Activated naive CD4-positive, alpha-beta T cell treated with anti-CD3 and anti-CD28 coated beads, Interleukin-2, amount 10 ng/mL, durations not matched to agents 5 hours and 36 hours (primary cell): ENCODE results near the gene SYNJ1. TPM values are rescaled to one million over a fixed set of nuclear protein-coding genes. Genes with fewer than 3 reads are reported as not detected.

Experiments used
- total RNA-seq, 2 experiments: library from RNA; stranded (reverse); gene quantifications; one replicate each; pipeline ENCODE4 v1.2.3, GENCODE V29; 2021

Gene SYNJ1, protein sequence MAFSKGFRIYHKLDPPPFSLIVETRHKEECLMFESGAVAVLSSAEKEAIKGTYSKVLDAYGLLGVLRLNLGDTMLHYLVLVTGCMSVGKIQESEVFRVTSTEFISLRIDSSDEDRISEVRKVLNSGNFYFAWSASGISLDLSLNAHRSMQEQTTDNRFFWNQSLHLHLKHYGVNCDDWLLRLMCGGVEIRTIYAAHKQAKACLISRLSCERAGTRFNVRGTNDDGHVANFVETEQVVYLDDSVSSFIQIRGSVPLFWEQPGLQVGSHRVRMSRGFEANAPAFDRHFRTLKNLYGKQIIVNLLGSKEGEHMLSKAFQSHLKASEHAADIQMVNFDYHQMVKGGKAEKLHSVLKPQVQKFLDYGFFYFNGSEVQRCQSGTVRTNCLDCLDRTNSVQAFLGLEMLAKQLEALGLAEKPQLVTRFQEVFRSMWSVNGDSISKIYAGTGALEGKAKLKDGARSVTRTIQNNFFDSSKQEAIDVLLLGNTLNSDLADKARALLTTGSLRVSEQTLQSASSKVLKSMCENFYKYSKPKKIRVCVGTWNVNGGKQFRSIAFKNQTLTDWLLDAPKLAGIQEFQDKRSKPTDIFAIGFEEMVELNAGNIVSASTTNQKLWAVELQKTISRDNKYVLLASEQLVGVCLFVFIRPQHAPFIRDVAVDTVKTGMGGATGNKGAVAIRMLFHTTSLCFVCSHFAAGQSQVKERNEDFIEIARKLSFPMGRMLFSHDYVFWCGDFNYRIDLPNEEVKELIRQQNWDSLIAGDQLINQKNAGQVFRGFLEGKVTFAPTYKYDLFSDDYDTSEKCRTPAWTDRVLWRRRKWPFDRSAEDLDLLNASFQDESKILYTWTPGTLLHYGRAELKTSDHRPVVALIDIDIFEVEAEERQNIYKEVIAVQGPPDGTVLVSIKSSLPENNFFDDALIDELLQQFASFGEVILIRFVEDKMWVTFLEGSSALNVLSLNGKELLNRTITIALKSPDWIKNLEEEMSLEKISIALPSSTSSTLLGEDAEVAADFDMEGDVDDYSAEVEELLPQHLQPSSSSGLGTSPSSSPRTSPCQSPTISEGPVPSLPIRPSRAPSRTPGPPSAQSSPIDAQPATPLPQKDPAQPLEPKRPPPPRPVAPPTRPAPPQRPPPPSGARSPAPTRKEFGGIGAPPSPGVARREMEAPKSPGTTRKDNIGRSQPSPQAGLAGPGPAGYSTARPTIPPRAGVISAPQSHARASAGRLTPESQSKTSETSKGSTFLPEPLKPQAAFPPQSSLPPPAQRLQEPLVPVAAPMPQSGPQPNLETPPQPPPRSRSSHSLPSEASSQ (N-terminal part only)
- 10 to 100 TPM; 16.2 to 17.6 TPM for total RNA-seq

DNA sequence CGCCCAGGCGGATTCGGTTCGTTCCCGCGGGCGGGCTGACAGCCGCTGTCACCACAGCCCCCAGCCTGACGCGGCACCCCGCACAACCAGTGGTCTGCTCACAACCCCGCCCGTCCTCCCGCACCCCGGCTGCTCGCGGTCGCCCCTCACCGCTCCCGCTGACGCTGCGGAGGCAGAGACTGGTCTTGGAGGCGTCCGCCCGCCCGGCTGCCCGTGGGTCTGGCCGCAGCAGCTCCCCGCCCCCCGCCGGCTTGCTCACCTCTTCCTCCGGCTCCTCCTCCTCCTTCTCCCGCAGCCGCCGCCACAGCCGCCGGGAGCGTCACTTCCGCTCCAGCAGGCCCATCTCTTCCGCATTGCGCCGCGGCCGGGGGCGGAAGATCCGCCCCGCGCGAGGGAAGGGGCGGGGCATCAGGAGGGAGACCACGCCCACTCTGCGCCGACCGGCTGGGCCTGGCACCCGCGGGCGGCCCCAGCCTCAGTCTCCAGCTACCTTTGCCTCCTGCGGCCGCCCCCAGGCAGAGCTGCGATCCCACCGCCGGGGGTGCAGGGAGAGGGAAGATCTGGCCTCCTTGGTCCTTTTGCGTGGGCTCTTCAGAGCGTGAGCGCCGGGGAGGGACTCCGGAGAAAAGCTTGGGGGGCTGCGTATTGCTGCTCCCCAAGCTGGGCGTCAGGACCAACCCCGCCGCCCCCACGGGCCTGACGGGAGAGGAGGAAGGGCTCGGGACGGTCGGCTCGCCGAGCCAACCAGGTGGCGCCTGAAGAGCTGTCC, at the start of gene SYNJ1:
SYNJ1 (minus strand) TSS at position 327 of the 769 bp plus-strand sequence. CDS start 1,118 bp downstream, outside the sequence.

DNA sequence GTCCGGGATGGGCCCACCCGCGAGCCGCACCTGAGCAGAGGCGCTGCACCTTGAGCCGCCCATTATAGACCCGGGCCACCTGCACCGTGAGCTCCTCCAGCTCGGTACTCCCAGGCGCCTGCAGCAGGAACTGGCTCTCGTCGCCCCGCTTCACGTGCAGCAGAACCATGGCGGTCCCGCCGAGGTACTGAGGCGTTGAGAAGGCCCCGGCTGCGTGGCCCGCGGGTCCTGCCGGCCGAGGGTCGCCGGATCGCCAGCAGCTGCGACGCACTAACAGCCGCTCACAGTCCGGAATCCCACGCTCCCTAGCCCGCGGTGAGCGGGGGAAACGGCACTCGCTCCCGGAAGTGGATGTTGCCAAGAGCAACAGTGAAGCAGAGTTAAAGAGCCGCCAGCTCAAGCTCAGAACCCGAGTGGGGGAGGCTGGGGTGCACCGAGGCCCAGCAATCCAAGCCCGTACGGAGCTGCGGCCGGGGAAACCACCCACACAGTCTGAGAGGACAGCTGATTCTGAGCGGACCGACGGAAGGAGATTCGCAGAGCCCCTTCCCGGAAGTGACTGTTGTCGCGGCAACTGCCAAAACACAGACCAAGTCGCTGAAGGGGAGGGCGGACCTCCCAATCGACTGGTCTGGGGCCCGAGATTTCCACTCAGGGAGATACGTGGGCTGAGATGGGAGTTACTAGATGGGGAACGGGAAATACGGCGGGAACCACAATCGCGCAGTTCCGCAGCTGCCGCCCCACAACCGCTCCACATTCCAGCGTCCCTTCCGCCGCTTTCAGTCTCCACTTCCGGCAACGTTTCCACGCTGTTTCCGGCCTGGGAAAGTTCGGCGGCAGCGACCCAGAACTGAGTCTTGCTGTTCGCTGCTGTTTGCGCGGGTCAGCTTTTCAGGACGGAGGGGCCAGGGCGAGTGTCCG, 115.5 kb downstream of the SYNJ1 start, which contains the start of gene CFAP298:
CFAP298 (minus strand) TSS at position 303 of the 924 bp plus-strand sequence; CDS start at position 169, 134 bp downstream.

DNA sequence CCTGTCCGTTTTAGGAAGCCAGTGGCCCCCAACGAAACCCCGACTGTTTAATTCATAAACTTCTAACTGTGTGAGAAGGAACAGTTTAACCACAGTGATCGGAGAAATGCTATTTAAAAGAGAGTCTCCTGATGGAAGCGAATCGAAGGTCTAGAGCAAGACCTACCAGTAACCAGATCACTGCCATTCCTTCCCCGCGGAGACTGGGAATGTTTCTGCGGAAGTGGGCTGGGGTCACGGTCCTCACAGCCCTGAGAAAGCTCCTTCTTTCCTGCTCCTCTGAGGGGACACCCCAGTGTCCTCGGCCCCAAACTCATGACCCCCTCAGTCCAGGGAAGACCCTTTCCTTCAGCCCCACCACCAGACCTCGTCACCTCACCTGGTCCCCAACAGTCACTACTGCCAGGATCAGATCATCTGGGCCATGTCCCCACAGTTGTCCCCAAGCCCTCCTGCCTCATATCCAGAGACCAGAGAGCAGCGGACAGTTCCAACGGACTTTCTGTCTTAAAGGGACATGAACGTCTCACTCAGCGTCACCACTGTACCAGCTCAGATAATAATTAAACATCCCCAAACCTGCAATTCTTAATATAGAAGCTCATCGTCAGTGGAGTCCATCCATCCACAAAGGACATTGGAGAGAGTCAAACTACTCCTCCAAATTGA, 142.6 kb downstream of the SYNJ1 start, which contains the start of gene TCP10L:
TCP10L (minus strand) TSS at position 482 of the 669 bp plus-strand sequence. CDS start 1,219 bp downstream, outside the sequence.

Other genes starting within 250 kb of the SYNJ1 start
- gene TCP10L, start 142.5 kb downstream of the SYNJ1 start, total RNA-seq: under 1 TPM; 0.38 to 0.55 TPM
- gene CFAP298, start 115.6 kb downstream of the SYNJ1 start, total RNA-seq: 10 to 100 TPM; 30.6 to 32.5 TPM
- gene PAXBP1, start 43.7 kb upstream of the SYNJ1 start, total RNA-seq: 10 to 100 TPM; 46.4 to 47.5 TPM